HCT116 (cell line): ENCODE data around the gene SART1. TPM values are rescaled to one million over a fixed set of nuclear protein-coding genes. Genes with fewer than 3 reads are reported as not detected.

Experiments
- ATAC-seq: fragments of 200-7000 bp; cut with Tn5 transposase; 2 replicates; pipeline ENCODE4 v1.9.1; 2020; ENCODE audit warnings: mild to moderate bottlenecking, moderate library complexity
- BruUV-seq: library from RNA; stranded (reverse); fragments of 400-500 nt; replicated peaks from 2 replicates; lab custom pipeline; 2021; lab: Mats Ljungman, UMichigan
- CTCF ChIA-PET: fragments of 300-600 bp; sonication (Branson Sonifier 250); formaldehyde crosslinking; loops from one replicate; lab custom pipeline; 2021; ENCODE audit warnings: antibody characterized with exemption; lab: Charles Lee
- POLR2A ChIA-PET: fragments of 300-600, 350-600 bp; sonication (Branson Sonifier 250); formaldehyde crosslinking; loops from one replicate; lab custom pipeline; 2021; ENCODE audit warnings: antibody characterized with exemption; lab: Charles Lee
- RAD21 ChIA-PET, 2 experiments: fragments of 300-600 bp; sonication (Branson Sonifier 250); formaldehyde crosslinking; loops; one replicate each; lab custom pipeline; 2023; ENCODE audit warnings: low total read pairs in 2 of 2; ENCODE audit not compliant: uncharacterized antibody in 2 of 2, unreplicated experiment in 2 of 2, low non-redundant PET in 1 of 2; lab: Charles Lee
- DNase-seq: peaks from one replicate; pipeline ENCODE4 v3.0.0-alpha.2; 2010; ENCODE audit warnings: low read depth, low spot score
- H2AFZ ChIP-seq: fragments of 200-600 bp; shearing (Covaris generic), sonication (generic); 2 replicates; pipeline ENCODE4 v1.6.1; 2017; ENCODE audit warnings: low read depth, mixed run types, mixed read lengths, antibody characterized with exemption, low read length; ENCODE audit not compliant: poor library complexity, severe bottlenecking
- H3K27ac ChIP-seq: 2 replicates; pipeline ENCODE4 v1.5.1; 2012; ENCODE audit warnings: low read depth, low read length
- H3K27me3 ChIP-seq: fragments of 200-600 bp; sonication (generic); 2 replicates; pipeline ENCODE4 v1.6.1; 2016; ENCODE audit warnings: mixed run types, low read length, mixed read lengths; ENCODE audit not compliant: insufficient read depth
- H3K36me3 ChIP-seq, 2 experiments: fragments of 200-500 bp in 1 of 2; fragments of 200-600 bp in 1 of 2; sonication (Bioruptor generic) in 1 of 2; sonication (generic) in 1 of 2; 2 replicates each; pipeline versions ENCODE4 v1.5.1 to v1.6.1; 2014 to 2016; ENCODE audit warnings: low read length in 2 of 2, inconsistent platforms in 1 of 2, mixed read lengths in 1 of 2, mixed run types in 1 of 2; ENCODE audit not compliant: insufficient read depth in 2 of 2, control insufficient read depth in 1 of 2
- H3K4me1 ChIP-seq, 2 experiments: fragments of 200-600 bp in 1 of 2; sonication (generic) in 1 of 2; 2 replicates each; pipeline versions ENCODE4 v1.5.1 to v1.6.1; 2012 to 2017; ENCODE audit warnings: low read length in 2 of 2, inconsistent platforms in 1 of 2, mild to moderate bottlenecking in 1 of 2, mixed read lengths in 1 of 2, mixed run types in 1 of 2, moderate library complexity in 1 of 2; ENCODE audit not compliant: insufficient read depth in 2 of 2, control insufficient read depth in 1 of 2
- H3K4me2 ChIP-seq: fragments of 200-600 bp; sonication (generic); 2 replicates; pipeline ENCODE4 v1.6.1; 2017; ENCODE audit warnings: mixed run types, low read length, mixed read lengths
- H3K4me3 ChIP-seq, 2 experiments: fragments of 200-600 bp in 1 of 2; sonication (generic) in 1 of 2; replicated peaks in 1 of 2; 2 replicates each; pipeline ENCODE4 v1.5.1; 2011 to 2016; ENCODE audit warnings: low read length in 2 of 2, control low read depth in 1 of 2, low read depth in 1 of 2, mild to moderate bottlenecking in 1 of 2, mixed read lengths in 1 of 2, mixed run types in 1 of 2
- H3K79me2 ChIP-seq: fragments of 200-600 bp; sonication (generic); 2 replicates; pipeline ENCODE4 v1.6.1; 2017; ENCODE audit warnings: mild to moderate bottlenecking, mixed run types, low read length, moderate library complexity, mixed read lengths; ENCODE audit not compliant: insufficient read depth
- H3K9ac ChIP-seq: fragments of 200-600 bp; sonication (generic); 2 replicates; pipeline ENCODE4 v1.6.1; 2016; ENCODE audit warnings: low read length, mixed read lengths
- H3K9me2 ChIP-seq: fragments of 200-600 bp; sonication (generic), shearing (Covaris generic); 2 replicates; pipeline ENCODE4 v1.6.1; 2017; ENCODE audit warnings: mixed run types, mild to moderate bottlenecking, moderate library complexity; ENCODE audit not compliant: insufficient read depth
- H3K9me3 ChIP-seq, 2 experiments: fragments of 200-500 bp in 1 of 2; fragments of 200-600 bp in 1 of 2; sonication (Bioruptor generic) in 1 of 2; sonication (generic) in 1 of 2; 2 replicates each; pipeline ENCODE4 v1.6.1; 2014 to 2017; ENCODE audit warnings: low read length in 2 of 2, mixed read lengths in 2 of 2, inconsistent platforms in 1 of 2, low read depth in 1 of 2, mild to moderate bottlenecking in 1 of 2, mixed run types in 1 of 2, moderate library complexity in 1 of 2; ENCODE audit not compliant: control insufficient read depth in 1 of 2, insufficient read depth in 1 of 2
- H4K20me1 ChIP-seq: fragments of 200-600 bp; sonication (generic), shearing (Covaris generic); 2 replicates; pipeline ENCODE4 v1.6.1; 2017; ENCODE audit warnings: mixed run types, mild to moderate bottlenecking, moderate library complexity; ENCODE audit not compliant: insufficient read depth
- CBX3 ChIP-seq: IDR thresholded peaks from 2 replicates; pipeline ENCODE4 v1.6.1; 2012; ENCODE audit warnings: low read depth
- CEBPB ChIP-seq: IDR thresholded peaks from 2 replicates; pipeline ENCODE4 v1.6.1; 2012; ENCODE audit warnings: low read depth
- EGR1 ChIP-seq: IDR thresholded peaks from 2 replicates; pipeline ENCODE4 v1.6.1; 2012; ENCODE audit warnings: low read depth
- ELF1 ChIP-seq: IDR thresholded peaks from 2 replicates; pipeline ENCODE4 v1.6.1; 2012; ENCODE audit warnings: low read depth, borderline replicate concordance
- EZH2 ChIP-seq: fragments of 200-600 bp; sonication (generic); IDR thresholded peaks from 2 replicates; pipeline ENCODE4 v1.6.1; 2017; ENCODE audit warnings: antibody characterized with exemption, mixed run types
- EZH2phosphoT487 ChIP-seq: fragments of 200-600 bp; IDR thresholded peaks from 2 replicates; pipeline ENCODE4 v1.6.1; 2018; ENCODE audit warnings: antibody characterized with exemption, borderline replicate concordance
- FOSL1 ChIP-seq: IDR thresholded peaks from 2 replicates; pipeline ENCODE4 v1.6.1; 2012; ENCODE audit warnings: low read depth
- JUND ChIP-seq: IDR thresholded peaks from 2 replicates; pipeline ENCODE4 v1.6.1; 2012
- POLR2A ChIP-seq: IDR thresholded peaks from 2 replicates; pipeline ENCODE4 v1.7.0; 2011; ENCODE audit warnings: borderline replicate concordance; ENCODE audit not compliant: insufficient read depth, insufficient read length; ENCODE audit errors: extremely low read depth
- POLR2AphosphoS5 ChIP-seq: IDR thresholded peaks from 2 replicates; pipeline ENCODE4 v1.6.1; 2011; ENCODE audit warnings: mild to moderate bottlenecking, low read depth, low read length, moderate library complexity
- SIN3A ChIP-seq: IDR thresholded peaks from 2 replicates; pipeline ENCODE4 v1.6.1; 2012; ENCODE audit warnings: low read depth
- SRF ChIP-seq: IDR thresholded peaks from 2 replicates; pipeline ENCODE4 v1.6.1; 2012; ENCODE audit warnings: low read depth
- YY1 ChIP-seq: IDR thresholded peaks from 2 replicates; pipeline ENCODE4 v1.6.1; 2011; ENCODE audit warnings: low read length, low read depth, moderate library complexity, mild to moderate bottlenecking; ENCODE audit not compliant: insufficient replicate concordance; ENCODE audit errors: extremely low read depth
- ZFX ChIP-seq: fragments of 450-650 bp; IDR thresholded peaks from 2 replicates; pipeline ENCODE4 v1.6.1; 2017
- ZNF274 ChIP-seq: fragments of 200-500 bp; sonication (Bioruptor generic); IDR thresholded peaks from 2 replicates; pipeline ENCODE4 v1.6.1; 2014; ENCODE audit warnings: mild to moderate bottlenecking, low read depth, low read length, inconsistent platforms
- intact Hi-C: fragments of 100-400 bp; cut with micrococcal nuclease; formaldehyde crosslinking; loops from 2 replicates; pipeline ENCODE4 v1.10.0; 2022
- total RNA-seq: library from RNA; stranded (reverse); gene quantifications from one replicate; pipeline ENCODE4 v1.2.1, GENCODE V29; 2021; ENCODE audit not compliant: unreplicated experiment
- TF ChIP-seq, protein P1 (sequence below): IDR thresholded peaks from 2 replicates; pipeline ENCODE4 v1.6.1; 2011; ENCODE audit warnings: mild to moderate bottlenecking, low read length, moderate library complexity; ENCODE audit not compliant: insufficient replicate concordance; ENCODE audit errors: extremely low read depth
- TF ChIP-seq, protein P2 (sequence below): IDR thresholded peaks from 2 replicates; pipeline ENCODE4 v1.6.1; 2012
- TF ChIP-seq, protein P3 (sequence below), 3 experiments: fragments of 200-600 bp in 1 of 3; sonication (generic) in 1 of 3; IDR thresholded peaks in 2 of 3; conservative IDR thresholded peaks in 1 of 3; 2 replicates each; pipeline ENCODE4 v1.5.1; 2012 to 2017; ENCODE audit warnings: low read depth in 2 of 3, low read length in 2 of 3, antibody characterized with exemption in 1 of 3, borderline replicate concordance in 1 of 3, control low read depth in 1 of 3, mild to moderate bottlenecking in 1 of 3, mixed read lengths in 1 of 3, mixed run types in 1 of 3, moderate library complexity in 1 of 3; ENCODE audit not compliant: insufficient read depth in 1 of 3

SART1 gene
- total RNA-seq, 1 experiment from 2014 or later = 47.9 TPM

- TF ChIP-seq ZNF274 (no peak), FOSL1 (no peak), ELF1 (no peak), ZFX (no peak), POLR2AphosphoS5 (no peak), JUND (no peak), POLR2A (no peak), SIN3A (no peak), EZH2 (no peak), YY1 (no peak), CEBPB (no peak), CBX3 (no peak), SRF (no peak), EGR1 (no peak), EZH2phosphoT487 (no peak)
- TF ChIP-seq, protein P1, sequence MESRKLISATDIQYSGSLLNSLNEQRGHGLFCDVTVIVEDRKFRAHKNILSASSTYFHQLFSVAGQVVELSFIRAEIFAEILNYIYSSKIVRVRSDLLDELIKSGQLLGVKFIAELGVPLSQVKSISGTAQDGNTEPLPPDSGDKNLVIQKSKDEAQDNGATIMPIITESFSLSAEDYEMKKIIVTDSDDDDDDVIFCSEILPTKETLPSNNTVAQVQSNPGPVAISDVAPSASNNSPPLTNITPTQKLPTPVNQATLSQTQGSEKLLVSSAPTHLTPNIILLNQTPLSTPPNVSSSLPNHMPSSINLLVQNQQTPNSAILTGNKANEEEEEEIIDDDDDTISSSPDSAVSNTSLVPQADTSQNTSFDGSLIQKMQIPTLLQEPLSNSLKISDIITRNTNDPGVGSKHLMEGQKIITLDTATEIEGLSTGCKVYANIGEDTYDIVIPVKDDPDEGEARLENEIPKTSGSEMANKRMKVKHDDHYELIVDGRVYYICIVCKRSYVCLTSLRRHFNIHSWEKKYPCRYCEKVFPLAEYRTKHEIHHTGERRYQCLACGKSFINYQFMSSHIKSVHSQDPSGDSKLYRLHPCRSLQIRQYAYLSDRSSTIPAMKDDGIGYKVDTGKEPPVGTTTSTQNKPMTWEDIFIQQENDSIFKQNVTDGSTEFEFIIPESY = no peak
- TF ChIP-seq, protein P2, sequence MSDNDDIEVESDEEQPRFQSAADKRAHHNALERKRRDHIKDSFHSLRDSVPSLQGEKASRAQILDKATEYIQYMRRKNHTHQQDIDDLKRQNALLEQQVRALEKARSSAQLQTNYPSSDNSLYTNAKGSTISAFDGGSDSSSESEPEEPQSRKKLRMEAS = no peak
- TF ChIP-seq, protein P3, sequence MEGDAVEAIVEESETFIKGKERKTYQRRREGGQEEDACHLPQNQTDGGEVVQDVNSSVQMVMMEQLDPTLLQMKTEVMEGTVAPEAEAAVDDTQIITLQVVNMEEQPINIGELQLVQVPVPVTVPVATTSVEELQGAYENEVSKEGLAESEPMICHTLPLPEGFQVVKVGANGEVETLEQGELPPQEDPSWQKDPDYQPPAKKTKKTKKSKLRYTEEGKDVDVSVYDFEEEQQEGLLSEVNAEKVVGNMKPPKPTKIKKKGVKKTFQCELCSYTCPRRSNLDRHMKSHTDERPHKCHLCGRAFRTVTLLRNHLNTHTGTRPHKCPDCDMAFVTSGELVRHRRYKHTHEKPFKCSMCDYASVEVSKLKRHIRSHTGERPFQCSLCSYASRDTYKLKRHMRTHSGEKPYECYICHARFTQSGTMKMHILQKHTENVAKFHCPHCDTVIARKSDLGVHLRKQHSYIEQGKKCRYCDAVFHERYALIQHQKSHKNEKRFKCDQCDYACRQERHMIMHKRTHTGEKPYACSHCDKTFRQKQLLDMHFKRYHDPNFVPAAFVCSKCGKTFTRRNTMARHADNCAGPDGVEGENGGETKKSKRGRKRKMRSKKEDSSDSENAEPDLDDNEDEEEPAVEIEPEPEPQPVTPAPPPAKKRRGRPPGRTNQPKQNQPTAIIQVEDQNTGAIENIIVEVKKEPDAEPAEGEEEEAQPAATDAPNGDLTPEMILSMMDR (IDR thresholded peaks at IDR 0.05 in 2 of 3, conservative IDR thresholded peaks at IDR 0.05 in 1 of 3; ENCODE audit: borderline replicate concordance in 1 of 3, insufficient read depth in 1 of 3, low read depth in 2 of 3, low read length in 2 of 3) = no peak
- intact Hi-C loops = no loop called here
- ChIA-PET CTCF (no interaction called here), RAD21 (no interaction called here), POLR2A (no interaction called here)
- no TSS peak for BruUV-seq
- H3K9ac ChIP-seq = no peak overlapping the region
- H2AFZ ChIP-seq = no peak overlapping the region
- no peaks in the 10 kb centered on the region for H3K9me3 ChIP-seq
- H3K27ac ChIP-seq = no peak overlapping the region
- no peaks in the 10 kb centered on the region for H4K20me1 ChIP-seq
- H3K4me1 ChIP-seq = peaks cover 6 to 16% of the 10 kb centered on the region in 2 experiments; a peak in 3 of 4 replicates
- no peaks in the 10 kb centered on the region for H3K9me2 ChIP-seq
- H3K27me3 ChIP-seq = no peaks in the 10 kb centered on the region
- no peaks in the 10 kb centered on the region for H3K36me3 ChIP-seq
- no peak overlapping the region for H3K4me2 ChIP-seq
- DNase-seq (no peak), ATAC-seq (no peak)
- no peaks in the 10 kb centered on the region for H3K79me2 ChIP-seq
- H3K4me3 ChIP-seq = no peak overlapping the region
Observed at GRCh38 chr11:65934014-65934413, 27.5 kb upstream of the SART1 start.
